SU-DHL-6 (cell line): ENCODE data around the gene ZNF850.

ENCODE experiments used
- EZH2phosphoT487 ChIP-seq: fragments of 200-600 bp; sonication (generic), shearing (Covaris generic); conservative IDR thresholded peaks from 2 replicates; pipeline ENCODE4 v1.6.1; 2018; ENCODE audit warnings: mild to moderate bottlenecking, antibody characterized with exemption, low read length, moderate library complexity, mixed read lengths
- TF ChIP-seq, protein P1 (sequence below): fragments of 200-600 bp; sonication (generic); IDR thresholded peaks from one replicate; pipeline ENCODE4 v1.5.1; 2017; ENCODE audit warnings: antibody characterized with exemption, mild to moderate bottlenecking, low read length, moderate library complexity; ENCODE audit not compliant: insufficient read depth, poor library complexity, severe bottlenecking

DNA sequence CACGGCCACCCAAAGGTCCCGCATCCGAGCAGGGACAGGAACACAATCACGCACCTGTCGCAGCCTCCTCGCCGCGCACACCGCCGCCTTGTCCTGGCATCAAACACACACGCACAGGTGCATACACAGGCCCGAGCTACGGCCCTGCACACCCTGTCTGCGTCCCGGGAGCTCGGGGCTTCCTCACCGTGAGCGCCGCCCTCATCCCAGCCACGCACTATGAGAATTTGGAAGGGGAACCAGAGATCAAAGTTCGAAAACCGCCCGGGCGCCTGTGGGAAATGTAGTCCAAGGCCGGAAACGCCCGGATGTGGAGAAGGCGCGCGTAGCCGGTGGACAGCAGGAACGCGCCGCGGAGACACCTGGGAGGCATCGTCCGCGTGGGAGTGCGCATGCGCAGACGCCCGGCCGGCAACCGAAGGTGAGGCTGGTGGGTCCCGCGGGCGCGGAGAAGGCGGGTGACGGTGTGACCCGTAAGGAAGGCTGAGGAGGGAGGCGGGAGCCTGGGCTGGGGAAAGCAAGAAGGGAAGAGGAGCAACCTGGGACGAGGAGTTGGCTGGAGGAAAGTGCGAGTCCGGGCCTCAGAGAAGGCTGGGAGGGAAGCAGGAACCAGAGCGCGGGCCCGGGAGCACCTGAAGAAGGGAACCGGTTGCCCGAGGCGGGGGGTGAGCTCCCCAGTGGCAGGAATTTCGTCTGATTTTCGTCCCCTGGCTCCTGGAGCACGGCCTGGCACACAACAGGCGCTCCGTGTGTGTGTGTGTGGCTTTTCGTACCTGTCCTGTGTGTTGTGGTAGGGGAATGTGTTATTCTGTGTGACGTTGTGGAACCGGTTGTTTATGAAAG lies 85.2 kb downstream of the ZNF850 start, which contains the start of gene ZNF567:
- TF ChIP-seq, protein P1, sequence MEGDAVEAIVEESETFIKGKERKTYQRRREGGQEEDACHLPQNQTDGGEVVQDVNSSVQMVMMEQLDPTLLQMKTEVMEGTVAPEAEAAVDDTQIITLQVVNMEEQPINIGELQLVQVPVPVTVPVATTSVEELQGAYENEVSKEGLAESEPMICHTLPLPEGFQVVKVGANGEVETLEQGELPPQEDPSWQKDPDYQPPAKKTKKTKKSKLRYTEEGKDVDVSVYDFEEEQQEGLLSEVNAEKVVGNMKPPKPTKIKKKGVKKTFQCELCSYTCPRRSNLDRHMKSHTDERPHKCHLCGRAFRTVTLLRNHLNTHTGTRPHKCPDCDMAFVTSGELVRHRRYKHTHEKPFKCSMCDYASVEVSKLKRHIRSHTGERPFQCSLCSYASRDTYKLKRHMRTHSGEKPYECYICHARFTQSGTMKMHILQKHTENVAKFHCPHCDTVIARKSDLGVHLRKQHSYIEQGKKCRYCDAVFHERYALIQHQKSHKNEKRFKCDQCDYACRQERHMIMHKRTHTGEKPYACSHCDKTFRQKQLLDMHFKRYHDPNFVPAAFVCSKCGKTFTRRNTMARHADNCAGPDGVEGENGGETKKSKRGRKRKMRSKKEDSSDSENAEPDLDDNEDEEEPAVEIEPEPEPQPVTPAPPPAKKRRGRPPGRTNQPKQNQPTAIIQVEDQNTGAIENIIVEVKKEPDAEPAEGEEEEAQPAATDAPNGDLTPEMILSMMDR = no peak
- TF ChIP-seq EZH2phosphoT487 = no peak
